GM21423 (cell line): Measurements from ENCODE around the gene TECTB.

ENCODE experiments used
- ATAC-seq: cut with Tn5 transposase; IDR thresholded peaks from one replicate; pipeline ENCODE4 v1.9.1; 2021; ENCODE audit warnings: mild to moderate bottlenecking, moderate library complexity; ENCODE audit not compliant: unreplicated experiment

The TECTB gene

DNA sequence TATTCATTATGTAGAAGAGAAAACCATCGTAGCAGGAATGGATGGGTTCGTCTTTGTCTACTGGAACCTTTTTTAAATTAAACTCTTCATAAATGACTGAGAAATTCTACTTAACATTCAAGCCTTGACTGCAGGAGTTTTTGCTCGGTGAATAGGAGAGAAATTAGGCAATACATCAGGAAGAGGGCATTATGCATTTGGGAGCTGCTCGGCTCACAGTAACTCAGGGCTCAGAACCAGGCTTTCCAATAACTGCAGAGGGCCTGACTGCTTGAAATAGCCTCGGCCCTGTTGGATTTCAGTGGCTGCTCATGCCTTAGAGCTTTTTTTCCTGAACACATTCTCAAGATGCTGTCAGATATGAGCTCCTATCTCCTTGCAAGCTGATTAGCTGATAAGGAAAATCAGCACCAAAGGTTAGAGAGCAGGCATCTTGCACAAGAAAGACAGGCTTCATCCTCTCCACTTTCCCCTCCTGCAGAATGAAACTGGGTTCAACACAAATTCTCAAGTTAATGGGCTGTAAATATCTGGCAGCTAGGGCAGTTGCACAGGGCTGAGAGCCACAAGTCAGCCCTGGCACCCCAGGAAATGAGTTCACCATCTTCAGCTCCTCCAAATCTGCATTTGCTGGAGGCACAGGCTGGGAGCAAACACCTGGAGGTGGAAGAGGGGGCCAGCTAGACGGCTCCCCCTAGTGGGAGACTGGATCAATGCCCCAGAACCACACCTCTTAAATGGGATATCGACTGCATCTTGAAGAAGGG lies 24.3 kb downstream of the TECTB start:
- ATAC-seq = no peak

DNA sequence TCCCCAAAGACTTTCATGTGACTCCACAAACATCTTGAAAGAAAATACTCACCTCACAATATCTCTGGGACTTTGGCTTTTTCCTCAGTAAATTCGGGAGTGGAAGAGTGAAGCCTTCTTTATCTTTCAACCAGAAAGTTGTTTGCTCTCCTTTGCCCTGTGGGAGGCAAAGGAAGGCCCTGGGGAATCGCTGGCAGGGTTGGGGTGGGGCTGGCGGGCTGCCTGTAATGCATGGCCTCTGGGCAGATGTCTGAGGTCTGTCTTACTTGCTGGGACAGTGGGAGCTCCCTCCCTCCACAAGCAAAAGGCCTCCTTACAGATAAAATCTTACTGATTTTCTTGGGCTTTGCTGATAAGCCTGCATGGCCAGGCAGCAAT lies 24.9 kb downstream of the TECTB start:
- ATAC-seq = no peak

DNA sequence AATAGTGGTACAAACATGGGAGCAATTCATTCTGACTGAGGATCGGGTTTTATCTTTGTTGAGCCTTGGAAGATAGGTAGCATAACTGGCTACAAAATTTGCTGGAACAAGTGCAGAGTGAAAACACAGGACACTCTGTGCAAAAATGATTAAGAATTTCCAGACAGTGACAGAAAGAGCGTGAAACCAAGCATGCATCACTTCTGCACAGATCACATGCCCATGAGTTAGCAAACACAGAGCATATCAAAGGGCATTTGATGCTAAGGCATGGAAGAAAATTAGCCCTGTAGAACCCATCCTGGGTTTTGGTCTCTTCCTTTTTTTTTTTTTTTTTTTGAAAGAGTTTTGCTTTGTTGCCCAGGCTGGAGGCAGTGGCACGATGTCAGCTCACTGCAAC lies 28.3 kb downstream of the TECTB start:
- no peak for ATAC-seq

DNA sequence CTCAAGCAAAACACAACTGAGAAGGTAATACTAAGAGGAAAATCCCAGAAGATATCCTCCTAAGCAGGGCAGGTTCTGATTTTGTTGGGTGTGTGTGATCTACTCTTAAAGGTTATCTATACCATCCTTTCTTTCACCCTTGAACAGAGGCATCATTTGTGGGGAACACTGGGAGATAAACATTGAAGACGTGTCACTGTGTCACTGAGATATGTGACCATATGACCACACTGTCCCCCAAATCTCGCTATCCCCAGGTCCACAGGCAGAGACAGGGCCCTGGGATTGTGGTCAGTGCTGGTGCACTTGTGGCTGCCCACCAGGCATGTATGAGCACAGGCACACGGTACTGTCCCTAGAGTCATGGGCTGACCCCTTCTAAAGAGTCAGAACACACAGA lies 30.0 kb downstream of the TECTB start:
- no peak for ATAC-seq

DNA sequence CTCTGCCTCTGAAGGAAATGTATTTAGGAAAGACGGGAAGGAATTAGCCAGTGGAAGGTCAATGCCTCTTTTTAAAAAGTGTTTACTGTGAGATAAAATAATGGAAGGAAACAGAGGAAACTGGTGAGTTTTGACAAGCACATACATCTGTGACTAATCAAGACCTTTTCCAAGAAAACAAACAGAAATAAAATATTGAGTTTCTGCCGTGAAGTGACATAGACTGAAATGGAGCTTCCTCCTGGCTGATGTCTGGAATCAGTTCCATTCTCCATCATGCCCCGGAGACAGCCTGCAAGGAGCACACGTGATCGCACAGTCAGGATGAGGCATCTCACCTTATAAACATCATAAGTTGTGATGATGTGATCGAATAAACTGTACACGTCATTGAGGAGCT lies 30.7 kb downstream of the TECTB start:
- ATAC-seq = no peak

DNA sequence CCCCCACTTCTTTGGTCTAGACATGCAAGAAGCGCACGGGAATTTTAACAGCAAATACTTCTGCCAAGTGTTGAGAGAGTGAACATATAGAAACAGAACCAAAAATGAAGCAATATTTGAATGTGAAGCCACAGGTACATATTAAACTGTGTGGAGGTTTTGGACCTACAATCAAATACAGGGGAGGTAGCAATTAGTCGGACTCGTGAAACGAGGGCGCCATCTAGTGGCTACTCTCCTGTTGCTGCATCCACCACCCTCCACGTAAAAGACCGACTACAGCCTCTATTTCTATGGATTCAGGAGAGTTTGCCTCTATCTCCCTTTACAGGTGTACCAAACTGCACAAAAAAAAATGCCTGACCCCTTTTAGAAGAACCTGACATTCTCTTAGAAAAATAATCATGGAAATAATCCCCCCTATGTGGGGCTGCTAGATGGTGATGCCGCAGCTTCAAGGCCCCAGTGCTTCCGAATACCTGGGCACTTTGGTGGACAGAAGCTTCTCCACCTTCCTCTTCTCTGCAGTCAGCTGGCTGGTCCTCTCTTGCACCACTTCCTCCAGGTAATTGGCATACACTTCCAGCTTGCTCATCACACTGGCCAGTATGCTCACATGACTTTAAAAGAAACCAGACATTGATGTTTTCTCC lies 31.7 kb downstream of the TECTB start:
- peak; percentile 80 for ATAC-seq

DNA sequence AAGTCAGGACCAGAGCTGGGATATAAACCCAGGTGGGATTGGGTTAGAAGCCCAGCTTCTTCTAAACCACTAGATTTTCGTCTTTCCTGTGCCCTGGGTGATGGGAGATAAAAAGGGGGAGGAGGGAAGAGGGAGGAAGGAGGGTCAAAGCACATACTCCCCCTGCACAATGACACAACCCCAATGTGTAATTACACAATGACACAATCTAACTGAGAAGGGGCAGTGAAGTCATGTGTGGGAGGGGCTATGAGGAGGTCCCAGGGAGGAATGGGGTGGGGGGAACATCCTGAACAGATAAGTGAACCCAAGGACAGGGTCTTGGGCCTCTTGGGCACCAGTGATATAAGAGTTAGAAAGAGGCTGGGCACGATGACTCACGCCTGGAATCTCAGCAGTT lies 44.5 kb downstream of the TECTB start:
- ATAC-seq = no peak

DNA sequence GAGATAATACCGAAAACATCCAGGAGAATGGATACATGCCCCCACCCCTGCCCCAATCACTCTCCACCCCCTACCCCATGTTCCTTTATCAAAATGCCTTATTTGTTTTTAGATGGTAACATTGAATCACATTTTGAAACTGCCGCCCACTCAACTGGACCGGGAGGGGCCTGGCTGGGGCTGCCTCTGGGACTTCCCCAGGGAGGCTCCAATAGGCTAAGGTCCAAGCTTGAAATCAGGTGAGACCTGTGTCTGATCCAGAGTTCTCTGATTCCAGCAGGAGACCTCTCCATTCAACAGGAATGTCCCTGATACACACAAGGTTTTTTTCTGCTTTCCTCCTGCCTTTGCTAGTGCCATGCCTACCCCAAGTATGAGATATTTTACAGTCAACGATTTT lies 47.0 kb downstream of the TECTB start:
- ATAC-seq = no peak

DNA sequence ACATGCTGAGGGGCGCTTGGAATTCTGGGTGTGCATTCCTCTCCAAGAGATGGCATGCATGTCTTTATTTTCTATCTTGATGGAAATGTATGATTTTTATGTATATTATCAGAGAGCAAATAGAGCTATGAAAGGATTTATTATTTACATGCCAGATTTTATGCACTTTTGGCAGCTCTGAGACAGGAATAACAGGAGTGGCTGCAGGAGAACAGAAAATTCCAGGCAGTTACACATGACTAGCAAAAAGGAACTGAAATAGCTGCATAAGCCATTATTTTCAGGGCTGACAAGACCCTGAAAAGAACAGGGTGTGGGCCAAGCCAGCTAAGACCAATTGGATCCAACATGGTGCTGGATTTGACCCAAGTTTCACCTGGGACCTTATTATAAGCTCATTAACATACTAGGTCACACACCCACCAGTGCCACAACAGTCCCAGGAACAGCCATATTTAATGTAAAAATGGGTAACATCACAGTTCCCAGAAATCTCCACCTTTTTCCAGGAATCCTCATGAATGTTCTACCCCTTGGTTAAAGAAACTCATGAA lies 47.5 kb downstream of the TECTB start:
- no peak for ATAC-seq

DNA sequence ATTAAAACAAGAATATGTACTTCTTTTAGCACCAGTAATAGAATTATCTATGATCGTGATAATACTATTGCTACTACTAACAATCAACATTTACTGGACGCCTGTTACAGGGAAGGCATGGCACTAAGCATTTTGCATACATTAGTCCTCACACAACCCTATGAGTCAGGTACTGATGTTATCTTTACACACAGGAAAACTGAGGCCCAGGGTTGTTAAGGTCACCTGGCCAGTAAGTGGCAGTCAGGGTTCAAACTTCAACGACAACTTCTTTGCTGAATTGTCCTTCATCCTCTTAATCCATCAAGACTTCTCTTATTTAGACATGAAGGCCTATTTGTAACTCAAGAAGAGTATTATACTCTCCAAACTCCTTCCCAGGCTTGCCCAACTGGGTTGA lies 48.8 kb downstream of the TECTB start:
- no peak for ATAC-seq

DNA sequence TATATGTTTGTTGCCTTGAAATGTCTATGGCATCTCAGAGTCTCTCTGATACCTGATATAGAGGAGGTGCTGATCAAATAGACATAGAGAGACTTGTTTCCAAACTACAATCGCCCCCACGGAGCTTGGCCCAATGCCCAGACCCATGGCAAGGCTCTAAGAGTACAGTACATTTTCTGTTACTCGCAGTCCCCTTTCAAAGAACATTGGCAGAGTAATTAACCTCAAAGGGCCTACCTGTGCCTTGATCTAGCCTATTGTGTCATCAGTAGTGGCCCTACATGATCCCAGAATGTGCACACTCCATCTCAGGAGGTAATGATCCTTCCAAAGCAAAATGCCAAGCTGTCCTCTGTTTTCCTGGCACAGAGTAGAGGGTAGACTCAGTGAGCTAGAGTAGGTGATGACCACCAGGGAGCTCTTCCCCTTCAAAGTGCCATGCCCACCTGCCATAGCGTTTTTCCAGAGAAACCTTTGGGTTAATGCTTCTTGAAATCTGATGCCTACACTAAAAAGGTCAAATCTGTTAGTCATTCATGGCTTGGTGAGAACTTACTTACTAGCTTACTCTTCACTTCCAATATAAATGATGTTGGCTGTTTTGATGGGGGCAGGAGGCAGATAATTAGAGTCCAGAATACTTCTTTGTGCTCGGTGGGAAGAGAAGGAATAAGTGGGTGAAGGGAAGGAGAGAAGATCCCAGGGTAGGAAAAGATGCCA lies 49.5 kb downstream of the TECTB start:
- no peak for ATAC-seq

DNA sequence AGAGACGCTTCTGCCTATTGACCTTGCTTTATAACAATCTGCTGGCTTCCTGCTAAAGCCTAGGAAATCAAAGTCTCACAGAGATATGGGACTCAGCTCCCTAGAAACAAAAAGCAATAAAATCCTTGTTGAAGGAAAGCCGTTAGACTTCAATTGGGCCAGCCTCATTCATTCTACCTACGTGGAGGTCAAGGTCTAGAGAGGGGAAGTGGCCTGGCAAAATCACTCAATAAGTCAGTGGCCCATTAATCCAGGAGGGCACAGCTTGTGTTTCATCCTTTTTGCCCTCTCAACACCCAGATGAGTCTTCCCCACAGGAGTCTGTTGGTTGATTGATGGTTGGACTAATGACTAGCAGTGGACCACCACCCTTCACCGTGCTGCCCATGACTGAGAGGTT lies 50.3 kb downstream of the TECTB start:
- no peak for ATAC-seq

DNA sequence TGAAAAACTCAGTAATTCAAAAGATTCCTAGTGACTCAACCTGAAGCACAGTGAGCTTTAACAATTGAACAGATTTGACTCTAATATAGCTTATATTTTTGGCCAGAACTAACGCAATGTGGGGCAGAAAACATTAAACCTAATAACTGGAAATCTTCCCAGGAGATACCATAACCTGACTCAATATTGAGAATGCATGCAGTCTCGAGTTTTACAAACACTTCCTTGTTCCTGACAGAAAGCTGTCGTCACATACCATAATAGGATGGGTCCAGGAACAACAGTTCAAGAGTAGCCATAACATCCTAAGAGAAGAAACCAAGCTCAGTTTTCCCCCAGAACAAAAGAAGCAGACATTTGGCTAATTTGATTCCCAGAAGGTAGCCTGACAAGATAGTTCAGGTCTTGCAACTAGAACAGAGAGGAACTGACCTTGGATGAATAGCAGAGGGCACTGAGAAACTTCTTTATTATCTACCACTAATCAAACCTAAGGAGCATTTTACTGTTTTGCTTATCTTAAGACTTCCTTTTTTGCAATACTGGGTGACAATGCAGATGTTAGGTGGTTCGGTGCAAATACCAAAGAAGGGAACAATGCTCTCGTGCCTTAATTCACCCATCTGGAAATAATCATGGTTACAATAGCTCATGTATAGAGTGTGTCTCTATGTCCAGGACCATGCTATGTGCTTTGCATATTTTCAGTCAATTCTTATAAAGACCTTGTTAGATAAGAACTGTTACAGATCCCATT lies 52.1 kb downstream of the TECTB start:
- ATAC-seq = no peak

DNA sequence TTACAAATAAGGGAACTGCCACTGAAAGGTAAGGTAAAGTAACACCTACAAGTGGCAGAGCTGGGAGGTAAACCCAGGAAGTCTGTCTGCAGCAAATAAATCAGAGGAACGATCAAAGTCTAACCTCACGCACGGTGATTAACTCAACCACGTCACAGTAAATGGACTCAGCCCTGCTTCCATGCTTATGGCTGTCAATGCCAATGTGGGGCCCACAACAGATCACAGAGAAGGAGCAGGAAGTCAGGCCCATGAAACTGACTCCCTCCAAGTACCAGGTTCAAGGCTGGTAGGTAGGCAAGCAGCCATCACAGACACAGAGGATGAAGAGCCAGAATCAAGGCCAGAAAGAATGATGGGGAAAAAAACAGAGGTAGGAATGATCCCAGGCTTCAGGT lies 52.7 kb downstream of the TECTB start:
- no peak for ATAC-seq

DNA sequence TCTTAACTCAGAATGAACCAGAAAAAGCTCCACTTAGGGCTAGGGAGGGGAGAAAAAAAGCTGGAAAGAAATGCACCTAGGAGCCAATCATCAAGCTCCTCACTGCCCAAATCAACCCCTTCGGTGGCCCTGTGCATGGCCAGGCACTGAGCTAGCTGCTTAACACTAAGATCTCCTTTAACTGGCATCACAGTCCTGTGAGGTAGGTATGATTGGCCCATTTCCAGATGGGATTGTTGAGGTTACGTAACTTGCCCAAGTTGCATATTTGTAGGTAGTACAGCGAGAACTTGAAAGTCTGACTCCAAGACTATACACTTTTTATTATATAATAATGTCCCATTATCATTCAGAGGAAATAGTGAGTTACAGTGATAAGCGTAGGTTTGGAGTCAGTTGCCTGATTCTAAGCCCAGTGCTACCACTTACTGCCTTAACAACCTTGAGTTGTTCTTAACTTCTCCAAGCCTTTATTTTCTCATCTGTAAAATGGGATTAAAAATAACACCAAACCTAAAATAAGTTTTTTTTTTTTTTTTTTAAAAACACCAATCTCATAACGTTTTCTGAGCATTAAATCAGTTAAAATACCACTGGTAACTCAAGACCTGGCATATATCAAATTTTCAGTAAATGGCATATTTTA lies 53.5 kb downstream of the TECTB start:
- no peak for ATAC-seq

DNA sequence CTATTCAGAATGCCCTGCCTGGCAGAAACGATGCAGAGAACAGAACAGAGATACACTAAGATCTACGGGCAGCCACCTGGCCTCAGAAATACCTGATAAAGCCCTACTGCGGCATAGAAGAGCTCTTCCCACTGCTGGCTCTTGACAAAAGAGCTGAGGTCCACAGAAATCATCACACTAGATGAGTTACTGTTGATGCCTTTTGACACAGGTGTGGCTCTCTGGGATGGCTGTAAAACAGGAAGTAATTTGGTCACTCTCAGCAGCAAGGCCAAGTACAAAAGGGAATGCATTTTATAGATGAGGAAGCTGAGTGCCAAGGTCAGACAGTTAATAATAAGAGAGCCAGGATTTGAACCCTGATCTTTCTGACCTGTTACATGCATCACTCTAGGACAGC lies 55.8 kb downstream of the TECTB start:
- ATAC-seq = no peak

DNA sequence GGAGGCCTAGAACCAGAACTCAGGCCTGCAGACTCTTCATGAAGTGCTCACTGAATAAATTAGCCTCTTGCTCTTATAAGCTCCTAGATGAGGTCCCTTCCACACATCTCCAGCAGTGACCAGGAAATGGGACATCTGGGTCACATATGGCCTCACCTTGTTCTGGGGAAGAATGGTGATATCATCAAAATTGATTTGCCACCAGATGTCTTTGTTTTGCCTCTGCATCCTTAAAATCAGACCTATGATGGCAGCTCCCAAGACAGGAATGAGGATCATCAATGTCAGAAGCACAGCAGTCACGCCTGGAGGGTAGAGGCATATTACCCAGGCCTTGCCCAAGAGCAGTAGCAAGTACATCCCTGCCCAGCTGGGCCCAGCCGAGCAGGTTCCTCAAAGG lies 57.4 kb downstream of the TECTB start:
- ATAC-seq = no peak

DNA sequence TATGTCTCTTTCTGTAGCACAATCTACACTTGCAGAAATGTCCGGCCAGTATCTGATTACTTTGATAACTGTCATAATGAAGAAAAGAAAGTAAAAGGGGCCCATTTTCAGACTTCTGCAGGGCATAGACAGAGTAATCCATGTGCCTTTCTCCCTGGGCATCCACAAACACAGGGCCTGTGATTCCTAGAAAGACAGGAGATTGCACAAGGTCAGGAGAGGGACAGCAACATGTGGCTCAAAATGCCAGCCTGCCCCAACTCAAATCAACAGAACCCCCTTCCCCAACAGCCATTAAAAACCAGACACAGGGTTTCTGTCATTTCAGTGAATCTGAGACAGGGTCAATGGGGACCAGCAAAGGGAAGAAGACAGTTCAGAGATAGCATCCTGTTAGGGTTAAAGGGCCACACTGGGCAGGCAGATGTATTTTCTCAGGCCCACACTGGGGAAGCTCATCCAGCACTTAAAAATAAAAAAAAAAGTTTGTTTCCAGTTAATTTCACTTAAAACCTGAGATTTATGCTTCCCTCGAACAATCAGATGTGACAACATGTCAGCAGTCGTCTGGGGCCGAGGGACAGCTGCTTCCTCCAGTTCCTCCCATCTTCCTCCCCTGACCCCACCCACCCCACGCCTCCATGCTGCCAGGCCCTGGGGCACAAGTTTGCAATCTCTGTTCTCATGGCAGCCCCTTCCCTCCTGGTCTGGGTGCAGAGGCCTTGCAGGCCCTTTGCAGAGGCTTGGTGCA lies 60.0 kb downstream of the TECTB start:
- no peak for ATAC-seq

DNA sequence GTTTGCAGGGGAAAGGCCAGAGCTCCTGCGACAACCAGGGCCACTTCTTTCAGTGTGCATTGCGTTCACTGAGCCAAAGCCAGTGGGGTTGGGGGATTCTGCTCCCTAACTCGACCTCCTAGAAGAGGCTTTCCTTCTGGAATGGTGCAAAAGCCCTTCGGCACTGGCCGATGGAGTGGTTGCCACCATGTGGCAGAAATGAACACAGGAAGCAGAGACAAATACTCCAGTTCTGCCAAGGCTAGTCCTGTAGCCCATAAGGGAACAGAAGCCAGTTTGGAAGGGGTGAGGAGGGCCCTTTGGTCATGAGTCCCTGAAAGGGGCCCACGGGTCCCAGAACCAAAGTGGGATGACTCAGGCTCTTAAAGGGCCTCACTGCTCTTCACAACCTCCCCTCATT lies 61.1 kb downstream of the TECTB start:
- ATAC-seq = no peak

DNA sequence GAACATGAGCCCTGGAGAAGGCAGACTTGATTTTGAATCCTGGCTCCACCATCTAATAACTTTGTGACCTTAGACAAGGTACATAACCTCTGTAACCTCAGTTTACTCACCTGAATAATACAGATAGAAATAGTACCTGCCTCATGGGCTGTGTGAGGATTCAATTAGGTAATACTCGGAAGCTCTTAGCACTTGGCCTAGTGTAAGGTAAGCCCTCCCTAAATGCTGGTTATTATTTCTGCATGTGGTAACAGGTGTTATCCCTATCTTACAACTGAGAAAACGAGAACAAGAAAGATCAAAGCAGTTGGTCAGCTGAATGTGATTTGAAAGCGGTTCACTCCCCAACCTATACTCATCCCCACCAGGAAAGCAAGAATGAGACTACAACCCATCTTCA lies 62.0 kb downstream of the TECTB start:
- ATAC-seq = no peak
